Stomach (tissue), 9 donors: ENCODE measurements around the gene ANTXRL. TPM values are rescaled to one million over a fixed set of nuclear protein-coding genes. Genes with fewer than 3 reads are reported as not detected.
"Not testable (repeated sequence)": the region's sequence is repeated elsewhere in the genome, so short reads cannot be mapped to it uniquely, and the experiment has no call there.

Experiments
- DNase-seq, 2 donors: peaks; one replicate each; pipeline versions ENCODE4 v3.0.0 to v3.0.0-alpha.2; 2013 to 2019
- H3K27ac ChIP-seq, 5 donors: fragments of 200-600 bp in 4 of 5; sonication (generic) in 4 of 5; one replicate each; pipeline ENCODE4 v1.5.1; 2013 to 2019; ENCODE audit warnings: mild to moderate bottlenecking in 1 of 5, moderate library complexity in 1 of 5
- H3K27me3 ChIP-seq, 3 donors: fragments of 200-600 bp; sonication (generic); one replicate each; pipeline ENCODE4 v1.5.1; 2017 to 2019; ENCODE audit warnings: mixed run types in 1 of 3
- H3K36me3 ChIP-seq, 4 donors: fragments of 200-600 bp; sonication (generic); 1 replicate in 3 of 4; 2 replicates in 1 of 4; pipeline ENCODE4 v1.5.1; 2016 to 2019
- H3K4me1 ChIP-seq, 4 donors: fragments of 200-600 bp; sonication (generic); one replicate each; pipeline ENCODE4 v1.5.1; 2016 to 2019
- H3K4me3 ChIP-seq, 4 donors: fragments of 200-600 bp; sonication (generic) in 3 of 4; one replicate each; pipeline ENCODE4 v1.5.1; 2016 to 2019; ENCODE audit warnings: mild to moderate bottlenecking in 1 of 4
- H3K9me3 ChIP-seq, 4 donors: fragments of 200-600 bp; sonication (generic); one replicate each; pipeline ENCODE4 v1.5.1; 2016 to 2019
- EP300 ChIP-seq: sonication (generic); formaldehyde crosslinking; IDR thresholded peaks from one replicate; pipeline ENCODE4 v1.6.1; 2017; ENCODE audit warnings: antibody characterized with exemption
- POLR2A ChIP-seq, 4 donors: fragments of 450-650 bp; IDR thresholded peaks; one replicate each; pipeline ENCODE4 v1.6.1; 2016; ENCODE audit warnings: antibody characterized with exemption in 4 of 4, control low read depth in 2 of 4, mild to moderate bottlenecking in 1 of 4, moderate library complexity in 1 of 4
- POLR2AphosphoS5 ChIP-seq, 3 donors: sonication (generic); formaldehyde crosslinking; IDR thresholded peaks; one replicate each; pipeline ENCODE4 v1.6.1; 2016; ENCODE audit warnings: antibody characterized with exemption in 3 of 3
- WGBS, 5 donors: extraction: QIAGEN DNeasy Blood & Tissue Kit in 3 of 5; methylation state at CpG; one replicate each; pipeline versions ENCODE4 v1.1.5 to v1.1.7; 2013 to 2018; 5-methylcytosine and 5-hydroxymethylcytosine counted together
- intact Hi-C: fragments of 100-400 bp; cut with DNase I; formaldehyde crosslinking; loops from one replicate; pipeline ENCODE4 v1.15.1; 2023; ENCODE audit warnings: low total_unique reads
- polyA plus RNA-seq, 3 donors: library from polyadenylated mRNA; stranded (reverse); fragments of 200-250 nt; gene quantifications; one replicate each; pipeline ENCODE4 v1.2.3, GENCODE V29; 2013
- total RNA-seq, 5 donors: library from RNA; depleted of rRNA; stranded (reverse); fragments of >200 nt; gene quantifications; one replicate each; pipeline versions ENCODE4 v1.1.0 to v1.2.3, GENCODE V29; 2014 to 2016
- TF ChIP-seq, protein P1 (sequence below), 7 experiments: fragments of 450-650 bp in 4 of 7; fragments of 200-600 bp in 3 of 7; sonication (generic) in 3 of 7; IDR thresholded peaks; one replicate each; pipeline ENCODE4 v1.5.1; 2016 to 2019; ENCODE audit warnings: antibody characterized with exemption in 7 of 7, control low read depth in 2 of 7, mild to moderate bottlenecking in 1 of 7
- donor health status: healthy with polysubstance abuse.
- donor health status: Bipolar disorder and iron deficiency.
- donor health status: healthy.

Gene ANTXRL
- total and polyA plus RNA-seq, 8 donors = not detected

DNA sequence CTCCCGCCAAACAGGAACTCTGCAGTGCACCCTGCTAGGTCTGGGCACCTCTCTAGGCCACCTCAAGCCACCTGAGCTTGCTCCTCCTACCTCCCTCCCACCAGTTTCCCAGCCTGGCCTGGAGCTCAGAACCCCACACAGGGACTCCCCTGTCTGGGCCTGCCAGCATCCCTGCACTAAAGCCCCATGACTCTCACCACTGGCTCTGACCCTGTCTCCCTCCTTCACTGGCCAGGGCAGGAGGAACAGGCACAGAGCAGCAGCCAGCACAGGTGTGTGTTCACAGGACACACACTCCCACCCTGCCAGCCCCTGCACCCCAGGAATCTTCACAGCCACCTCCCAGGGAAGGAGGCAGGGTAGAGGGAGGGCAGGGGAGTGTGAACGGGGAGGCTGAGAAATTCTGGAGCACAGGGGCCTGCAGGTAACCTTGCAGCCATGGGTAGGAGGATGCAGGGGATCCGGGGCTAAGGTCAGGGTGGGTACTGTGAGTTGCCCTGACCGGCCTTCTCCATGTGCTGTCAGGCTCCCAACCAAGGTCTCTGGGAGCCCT is 13.9 kb upstream of the ANTXRL start:
- intact Hi-C loops = no loop called here
- H3K9me3 ChIP-seq = no peaks in the 10 kb centered on the region
- H3K27ac ChIP-seq = no peak overlapping the region
- H3K27me3 ChIP-seq = no peaks in the 10 kb centered on the region
- no peaks in the 10 kb centered on the region for H3K4me1 ChIP-seq
- no peaks in the 10 kb centered on the region for H3K36me3 ChIP-seq
- no peak overlapping the region for H3K4me3 ChIP-seq
- TF ChIP-seq, protein P1, sequence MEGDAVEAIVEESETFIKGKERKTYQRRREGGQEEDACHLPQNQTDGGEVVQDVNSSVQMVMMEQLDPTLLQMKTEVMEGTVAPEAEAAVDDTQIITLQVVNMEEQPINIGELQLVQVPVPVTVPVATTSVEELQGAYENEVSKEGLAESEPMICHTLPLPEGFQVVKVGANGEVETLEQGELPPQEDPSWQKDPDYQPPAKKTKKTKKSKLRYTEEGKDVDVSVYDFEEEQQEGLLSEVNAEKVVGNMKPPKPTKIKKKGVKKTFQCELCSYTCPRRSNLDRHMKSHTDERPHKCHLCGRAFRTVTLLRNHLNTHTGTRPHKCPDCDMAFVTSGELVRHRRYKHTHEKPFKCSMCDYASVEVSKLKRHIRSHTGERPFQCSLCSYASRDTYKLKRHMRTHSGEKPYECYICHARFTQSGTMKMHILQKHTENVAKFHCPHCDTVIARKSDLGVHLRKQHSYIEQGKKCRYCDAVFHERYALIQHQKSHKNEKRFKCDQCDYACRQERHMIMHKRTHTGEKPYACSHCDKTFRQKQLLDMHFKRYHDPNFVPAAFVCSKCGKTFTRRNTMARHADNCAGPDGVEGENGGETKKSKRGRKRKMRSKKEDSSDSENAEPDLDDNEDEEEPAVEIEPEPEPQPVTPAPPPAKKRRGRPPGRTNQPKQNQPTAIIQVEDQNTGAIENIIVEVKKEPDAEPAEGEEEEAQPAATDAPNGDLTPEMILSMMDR (IDR thresholded peaks at IDR 0.05) = no peak
- TF ChIP-seq POLR2AphosphoS5 (IDR thresholded peaks at IDR 0.05) = no peak
- no peak for TF ChIP-seq POLR2A (IDR thresholded peaks at IDR 0.05)
- TF ChIP-seq EP300 = no peak
- 65 to 95% (median 75%) methylated on average over 4 of the region's 4 CpGs for WGBS, 5 donors
- DNase-seq = peak in 1 of 2 donors; percentile 10

DNA sequence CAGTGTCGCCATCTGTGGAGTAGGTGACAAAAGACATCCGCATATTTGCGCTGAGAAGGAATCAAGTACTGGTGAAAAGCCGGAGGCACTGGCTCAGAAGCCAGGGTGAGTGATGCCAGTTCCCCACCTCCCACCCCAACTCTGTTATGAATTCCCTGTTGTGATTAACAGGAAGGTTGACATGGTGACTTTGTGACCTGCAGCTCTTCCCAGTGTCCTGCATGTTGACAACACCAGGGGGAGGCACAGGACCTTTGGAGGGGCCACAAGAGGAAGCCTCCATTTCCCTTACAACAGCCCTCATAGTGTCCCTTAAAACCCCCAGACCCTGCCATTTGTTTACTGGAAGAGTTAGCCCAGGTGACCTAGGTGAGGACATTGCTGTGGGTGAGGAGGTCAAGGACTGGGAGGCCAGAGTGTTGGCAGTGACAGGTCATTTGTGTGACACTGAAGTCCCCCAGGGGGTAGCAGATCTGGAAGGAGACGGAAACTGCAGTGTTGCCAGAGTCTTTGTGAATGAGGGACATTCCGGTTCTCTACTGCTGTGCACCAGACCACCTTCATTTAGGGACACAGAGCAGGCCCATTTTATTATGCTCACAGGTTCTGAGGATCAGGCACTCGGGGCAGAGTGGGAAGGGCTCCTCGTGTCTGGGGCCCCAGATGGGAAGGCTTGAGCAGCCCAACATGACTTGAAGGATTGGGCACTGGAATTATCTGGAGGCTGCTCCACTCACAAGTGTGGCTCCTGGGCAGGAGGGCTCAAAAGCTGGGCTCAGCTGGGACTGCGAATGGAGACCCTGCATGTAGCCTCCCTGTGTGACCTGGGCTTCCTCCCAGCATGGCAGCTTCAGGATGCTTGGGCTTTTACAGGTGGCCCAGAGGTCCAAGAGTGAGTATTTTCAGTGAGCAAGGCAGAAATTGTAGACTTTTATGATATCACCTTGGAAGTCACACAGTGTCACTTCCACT is 13.0 kb upstream of the ANTXRL start:
- H3K36me3 ChIP-seq = no peaks in the 10 kb centered on the region
- H3K4me1 ChIP-seq = no peaks in the 10 kb centered on the region
- DNase-seq = peak in 1 of 2 donors; percentile 11
- H3K4me3 ChIP-seq = no peak overlapping the region
- no peak overlapping the region for H3K27ac ChIP-seq
- no peaks in the 10 kb centered on the region for H3K9me3 ChIP-seq
- intact Hi-C loops = no loop called here
- no peaks in the 10 kb centered on the region for H3K27me3 ChIP-seq
- WGBS, 5 donors = 82 to 90% (median 86%) methylated on average over 9 of the region's 9 CpGs
- TF ChIP-seq, protein P1 (IDR thresholded peaks at IDR 0.05) = no peak
- TF ChIP-seq POLR2AphosphoS5 (IDR thresholded peaks at IDR 0.05) (no peak), EP300 (no peak), POLR2A (IDR thresholded peaks at IDR 0.05) (no peak)

DNA sequence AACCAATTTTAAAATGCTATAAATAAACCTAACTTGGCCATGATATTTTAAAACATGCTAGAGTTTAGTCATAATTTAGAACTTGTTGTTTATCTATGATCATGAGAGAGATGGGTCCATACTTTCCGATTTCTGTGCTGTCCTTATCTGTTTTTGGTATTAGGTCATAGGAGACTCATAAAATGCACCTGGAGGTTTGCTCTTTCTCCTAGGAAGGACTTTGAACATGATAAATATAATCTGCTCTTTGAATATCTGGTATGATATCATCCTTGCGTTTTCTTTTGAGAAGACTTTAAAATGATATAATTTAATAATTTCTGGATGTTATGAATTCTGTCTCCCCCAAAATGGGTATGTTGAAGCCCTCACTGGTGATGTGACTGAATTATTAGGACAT is 9.0 kb upstream of the ANTXRL start:
- TF ChIP-seq POLR2AphosphoS5 (IDR thresholded peaks at IDR 0.05) = no peak
- TF ChIP-seq, protein P1 (IDR thresholded peaks at IDR 0.05) = no peak
- TF ChIP-seq EP300 = no peak
- TF ChIP-seq POLR2A (IDR thresholded peaks at IDR 0.05) = no peak
- 52 to 68% (median 62%) methylated on average over 2 of the region's 2 CpGs for WGBS, 5 donors
- intact Hi-C loops = no loop called here
- no peak for DNase-seq
- no peak overlapping the region for H3K4me3 ChIP-seq
- H3K27me3 ChIP-seq = peaks cover 0 to 5% (median 0%) of the 10 kb centered on the region in 3 donors
- H3K9me3 ChIP-seq = no peaks in the 10 kb centered on the region
- H3K27ac ChIP-seq = no peak overlapping the region
- H3K4me1 ChIP-seq = peaks cover 0 to 8% (median 6%) of the 10 kb centered on the region in 4 donors
- no peaks in the 10 kb centered on the region for H3K36me3 ChIP-seq

DNA sequence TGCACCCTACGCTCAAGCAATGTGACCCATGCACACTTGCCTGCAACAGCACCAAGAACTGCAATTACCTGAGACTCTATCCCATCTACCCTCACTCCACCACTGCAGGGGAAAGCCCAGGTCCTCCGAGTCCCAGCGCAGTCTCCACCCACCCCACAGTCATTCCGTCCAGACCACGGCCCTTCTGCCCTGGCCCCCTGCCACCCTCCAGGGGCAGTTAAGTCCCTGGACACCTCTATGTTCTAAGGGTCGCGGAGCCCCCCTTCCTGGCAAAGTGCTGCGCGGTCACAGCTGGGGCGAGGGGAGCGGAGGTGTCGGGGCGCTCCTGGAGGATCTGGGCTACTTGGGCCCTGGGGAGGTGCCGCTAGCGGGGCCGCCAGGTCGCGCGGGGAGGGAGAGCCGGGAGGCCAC is 4.4 kb upstream of the ANTXRL start:
- DNase-seq, H3K27me3 ChIP-seq, H3K36me3 ChIP-seq, H3K9me3 ChIP-seq: not testable (repeated sequence)
- 2 to 11% (median 5%) methylated on average over 4 to 20 of the region's 20 CpGs for WGBS, 5 donors
- Histone ChIP-seq H3K4me3 (peak overlapping the region; percentile 42 to 55 (median 50)), H3K27ac (peak overlapping the region in 1 of 5 donors; percentile 72), H3K4me1 (peaks cover 9 to 35% (median 30%) of the 10 kb centered on the region in 4 donors)
- intact Hi-C loops = loop anchor here (5.0 kb wide), 1 partner anchor 1100 kb away; the partner anchor contains the start of gene ZNF488
